Testis (tissue), 2 donors: ENCODE results near the gene KRT6C.

Source experiments
- CTCF ChIP-seq, 3 experiments: fragments of 450-650 bp in 2 of 3; fragments of 200-600 bp in 1 of 3; sonication (generic) in 1 of 3; IDR thresholded peaks; one replicate each; pipeline ENCODE4 v1.5.1; 2016 to 2019; ENCODE audit warnings: antibody characterized with exemption in 3 of 3, mild to moderate bottlenecking in 2 of 3, moderate library complexity in 1 of 3
- POLR2A ChIP-seq: fragments of 450-650 bp; IDR thresholded peaks from one replicate; pipeline ENCODE4 v1.6.1; 2017; ENCODE audit warnings: antibody characterized with exemption, mild to moderate bottlenecking, moderate library complexity

- TF ChIP-seq CTCF (IDR thresholded peaks at IDR 0.05) (no peak), POLR2A (no peak)
Observed at GRCh38 chr12:52428121-52428520, 45.5 kb downstream of the KRT6C start.
